GM23248 (cell line): ENCODE results near the gene LRRC58. TPM values are rescaled to one million over a fixed set of nuclear protein-coding genes. Genes with fewer than 3 reads are reported as not detected.

Source experiments
- DNase-seq: peaks from one replicate; pipeline ENCODE4 v3.0.0-alpha.2; 2015
- H2AFZ ChIP-seq: fragments of 200-600 bp; sonication (generic); 2 replicates; pipeline ENCODE4 v1.6.1; 2016; ENCODE audit warnings: antibody characterized with exemption
- H3F3A ChIP-seq: fragments of 200-600 bp; sonication (generic); 2 replicates; pipeline ENCODE4 v1.6.1; 2016; ENCODE audit warnings: mild to moderate bottlenecking, antibody characterized with exemption, mixed run types; ENCODE audit not compliant: insufficient read depth
- H3K27ac ChIP-seq: fragments of 200-600 bp; sonication (generic); 2 replicates; pipeline ENCODE4 v1.5.1; 2016; ENCODE audit warnings: mild to moderate bottlenecking
- H3K27me3 ChIP-seq: fragments of 200-600 bp; sonication (generic); replicated peaks from 2 replicates; pipeline ENCODE4 v1.6.1; 2016; ENCODE audit warnings: mild to moderate bottlenecking; ENCODE audit not compliant: insufficient read depth
- H3K36me3 ChIP-seq: fragments of 200-600 bp; sonication (generic); 2 replicates; pipeline ENCODE4 v1.6.1; 2016; ENCODE audit warnings: low read depth, mild to moderate bottlenecking
- H3K4me1 ChIP-seq: fragments of 200-600 bp; sonication (generic); 2 replicates; pipeline ENCODE4 v1.6.1; 2016; ENCODE audit warnings: mild to moderate bottlenecking; ENCODE audit not compliant: insufficient read depth
- H3K4me2 ChIP-seq: fragments of 200-600 bp; sonication (generic); one replicate; pipeline ENCODE4 v1.6.1; 2016; ENCODE audit warnings: mild to moderate bottlenecking; ENCODE audit not compliant: unreplicated experiment
- H3K4me3 ChIP-seq: fragments of 200-600 bp; sonication (generic); 2 replicates; pipeline ENCODE4 v1.5.1; 2016; ENCODE audit warnings: mild to moderate bottlenecking
- H3K79me2 ChIP-seq: fragments of 200-600 bp; sonication (generic); 2 replicates; pipeline ENCODE4 v1.6.1; 2016; ENCODE audit warnings: mild to moderate bottlenecking; ENCODE audit not compliant: insufficient read depth
- H3K9ac ChIP-seq: fragments of 200-600 bp; sonication (generic); 2 replicates; pipeline ENCODE4 v1.6.1; 2016; ENCODE audit warnings: mild to moderate bottlenecking
- H3K9me2 ChIP-seq: fragments of 200-600 bp; sonication (generic); 2 replicates; pipeline ENCODE4 v1.6.1; 2016; ENCODE audit warnings: mixed run types, mild to moderate bottlenecking, moderate library complexity; ENCODE audit not compliant: insufficient read depth
- H3K9me3 ChIP-seq: fragments of 200-600 bp; sonication (generic); one replicate; pipeline ENCODE4 v1.6.1; 2017; ENCODE audit warnings: low read depth
- H4K20me1 ChIP-seq: fragments of 200-600 bp; sonication (generic); 2 replicates; pipeline ENCODE4 v1.6.0; 2016; ENCODE audit not compliant: insufficient read depth
- EZH2 ChIP-seq: fragments of 200-600 bp; sonication (generic); IDR thresholded peaks from 2 replicates; pipeline ENCODE4 v1.6.1; 2018; ENCODE audit warnings: antibody characterized with exemption, mild to moderate bottlenecking; ENCODE audit not compliant: insufficient read depth, poor library complexity, severe bottlenecking
- EZH2phosphoT487 ChIP-seq: fragments of 200-600 bp; sonication (generic); IDR thresholded peaks from 2 replicates; pipeline ENCODE4 v1.6.1; 2018; ENCODE audit warnings: antibody characterized with exemption, moderate library complexity, mild to moderate bottlenecking, low read depth; ENCODE audit not compliant: insufficient read depth
- WGBS, 2 experiments: methylation state at CpG; one replicate each; pipeline ENCODE4 v1.1.6; 2015 to 2017; ENCODE audit warnings: low lambda C conversion rate in 2 of 2, low coverage in 1 of 2; ENCODE audit errors: missing lambda C conversion rate in 2 of 2; 5-methylcytosine and 5-hydroxymethylcytosine counted together
- in situ Hi-C: fragments of 300-500 bp; cut with MboI; formaldehyde crosslinking; loops from 2 replicates; pipeline ENCODE4 v1.15.0; 2020
- microRNA counts: library from miRNA; unstranded; fragments of <30 nt; microRNA quantifications from one replicate; lab custom pipeline; 2016
- polyA plus RNA-seq: library from polyadenylated mRNA; unstranded; fragments of >200 nt; fragmentation: Nextera tagmentation; extraction: Ambion mirVana; gene quantifications from 2 replicates; pipeline ENCODE4 v1.2.1, GENCODE V29; 2016
- total RNA-seq: library from RNA; depleted of rRNA; stranded (reverse); fragments of >200 nt; shearing (Covaris generic); gene quantifications from 2 replicates; pipeline ENCODE4 v1.2.3, GENCODE V29; 2014; rRNA removed

The LRRC58 gene
- total and polyA plus RNA-seq, 2 experiments from 2014 or later, result 13.1 to 34.4 TPM

- TF ChIP-seq EZH2 (no peak), EZH2phosphoT487 (no peak)
- H3K4me2 ChIP-seq, result no peak overlapping the region
- no peaks in the 10 kb centered on the region for H3K9me2 ChIP-seq
- H3K9me3 ChIP-seq, result no peaks in the 10 kb centered on the region
- peaks cover 18% of the 10 kb centered on the region for H3K27me3 ChIP-seq
- no peak overlapping the region for H3K4me3 ChIP-seq
- H2AFZ ChIP-seq, result no peak overlapping the region
- no peak for DNase-seq
- H3F3A ChIP-seq, result no peaks in the 10 kb centered on the region
- H3K4me1 ChIP-seq, result no peaks in the 10 kb centered on the region
- in situ Hi-C loops, result no loop called here
- H4K20me1 ChIP-seq, result no peaks in the 10 kb centered on the region
- WGBS, 2 experiments, result 66 to 85% methylated on average over 3 of the region's 3 CpGs
- no peaks in the 10 kb centered on the region for H3K79me2 ChIP-seq
- H3K9ac ChIP-seq, result no peak overlapping the region
- no peaks in the 10 kb centered on the region for H3K36me3 ChIP-seq
- H3K27ac ChIP-seq, result no peak overlapping the region
These were observed 68.6 kb downstream of the LRRC58 start for GRCh38 chr3:120280566-120280965.

GRCh38 chr3:120280026-120280425 is 69.1 kb downstream of the LRRC58 start:
- H3K79me2 ChIP-seq, result no peaks in the 10 kb centered on the region
- H4K20me1 ChIP-seq, result no peaks in the 10 kb centered on the region
- H3K36me3 ChIP-seq, result no peaks in the 10 kb centered on the region
- no peak overlapping the region for H3K4me3 ChIP-seq
- no peaks in the 10 kb centered on the region for H3K9me3 ChIP-seq
- H3K4me2 ChIP-seq, result no peak overlapping the region
- H3K27ac ChIP-seq, result no peak overlapping the region
- no peaks in the 10 kb centered on the region for H3K4me1 ChIP-seq
- H2AFZ ChIP-seq, result no peak overlapping the region
- TF ChIP-seq EZH2, result no peak
- TF ChIP-seq EZH2phosphoT487, result no peak
- in situ Hi-C loops, result no loop called here
- no peak overlapping the region for H3K9ac ChIP-seq
- peaks cover 15% of the 10 kb centered on the region for H3K27me3 ChIP-seq
- DNase-seq, result no peak
- WGBS, 2 experiments, result 26 to 38% methylated on average over 1 of the region's 1 CpG
- no peaks in the 10 kb centered on the region for H3K9me2 ChIP-seq
- no peaks in the 10 kb centered on the region for H3F3A ChIP-seq

DNA sequence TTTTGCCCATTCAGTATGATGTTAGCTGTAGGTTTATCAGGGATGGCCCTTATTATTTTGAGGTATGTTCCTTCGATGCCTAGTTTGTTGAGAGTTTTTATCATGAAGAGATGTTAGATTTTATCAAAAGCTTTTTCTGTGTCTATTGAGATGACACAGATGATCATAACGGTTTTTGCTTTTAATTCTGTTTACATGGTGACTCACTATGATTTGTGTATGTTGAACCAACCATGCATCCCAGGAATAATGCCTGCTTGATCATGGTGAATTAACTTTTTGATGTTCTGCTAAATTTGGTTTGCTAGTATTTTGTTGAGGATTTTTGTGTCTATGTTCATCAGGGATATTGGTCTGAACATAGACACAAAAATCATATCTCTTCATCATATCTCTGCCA is 72.4 kb downstream of the LRRC58 start:
- Histone ChIP-seq H3K27ac (no peak overlapping the region), H3K4me2 (no peak overlapping the region), H3K9me3 (no peaks in the 10 kb centered on the region), H2AFZ (no peak overlapping the region), H3K4me1 (no peaks in the 10 kb centered on the region), H3K27me3 (peaks cover 15% of the 10 kb centered on the region; the same call in 1 of the 2 replicates), H3F3A (no peaks in the 10 kb centered on the region), H4K20me1 (no peaks in the 10 kb centered on the region), H3K36me3 (no peaks in the 10 kb centered on the region), H3K4me3 (no peak overlapping the region), H3K9me2 (no peaks in the 10 kb centered on the region), H3K9ac (no peak overlapping the region), H3K79me2 (no peaks in the 10 kb centered on the region)
- in situ Hi-C loops, result no loop called here
- WGBS, 2 experiments, result 48 to 64% methylated on average over 2 of the region's 2 CpGs
- TF ChIP-seq EZH2 (no peak), EZH2phosphoT487 (no peak)
- no peak for DNase-seq

- Histone ChIP-seq H3K4me1 (no peaks in the 10 kb centered on the region), H2AFZ (no peak overlapping the region), H3K4me3 (no peak overlapping the region), H3K27me3 (peaks cover 22% of the 10 kb centered on the region; the same call in 1 of the 2 replicates), H3K27ac (no peak overlapping the region), H3K36me3 (no peaks in the 10 kb centered on the region), H3K4me2 (no peak overlapping the region), H4K20me1 (no peaks in the 10 kb centered on the region), H3K9me3 (no peaks in the 10 kb centered on the region), H3K9ac (no peak overlapping the region), H3K9me2 (no peaks in the 10 kb centered on the region), H3F3A (no peaks in the 10 kb centered on the region), H3K79me2 (no peaks in the 10 kb centered on the region)
- TF ChIP-seq EZH2phosphoT487, result no peak
- TF ChIP-seq EZH2, result no peak
- in situ Hi-C loops, result no loop called here
- 41 to 44% methylated on average over 4 of the region's 4 CpGs for WGBS, 2 experiments
- no peak for DNase-seq
These were observed 73.5 kb downstream of the LRRC58 start for GRCh38 chr3:120275618-120276017.

DNA sequence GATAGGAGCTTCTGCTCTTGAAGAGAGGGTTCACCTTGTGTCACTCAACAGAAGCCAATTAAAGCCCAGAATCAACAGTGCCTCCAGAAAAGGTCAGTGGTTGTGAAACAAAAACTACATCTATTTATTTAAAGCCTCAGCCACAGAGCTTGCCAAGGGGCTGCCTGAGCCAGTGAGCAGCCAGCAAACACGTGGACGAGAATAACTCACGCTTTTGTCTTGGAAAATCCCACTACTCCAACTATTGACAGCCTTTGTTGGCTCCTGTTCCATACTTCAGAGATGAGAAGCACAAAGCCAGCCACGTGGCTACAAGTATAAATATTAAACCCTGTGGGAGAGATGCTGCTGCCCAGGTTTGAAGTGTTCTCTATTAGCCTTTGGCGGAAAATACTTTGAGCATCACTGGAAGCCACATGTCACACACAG is 74.4 kb downstream of the LRRC58 start:
- H4K20me1 ChIP-seq, result no peaks in the 10 kb centered on the region
- H3K36me3 ChIP-seq, result no peaks in the 10 kb centered on the region
- in situ Hi-C loops, result no loop called here
- H3K9me2 ChIP-seq, result no peaks in the 10 kb centered on the region
- no peak for DNase-seq
- H3K79me2 ChIP-seq, result no peaks in the 10 kb centered on the region
- no peaks in the 10 kb centered on the region for H3F3A ChIP-seq
- no peak overlapping the region for H2AFZ ChIP-seq
- no peaks in the 10 kb centered on the region for H3K4me1 ChIP-seq
- peaks cover 25% of the 10 kb centered on the region; the same call in 1 of the 2 replicates for H3K27me3 ChIP-seq
- 30 to 38% methylated on average over 5 of the region's 5 CpGs for WGBS, 2 experiments
- H3K4me2 ChIP-seq, result no peak overlapping the region
- H3K9ac ChIP-seq, result no peak overlapping the region
- TF ChIP-seq EZH2 (no peak), EZH2phosphoT487 (no peak)
- H3K9me3 ChIP-seq, result no peaks in the 10 kb centered on the region
- no peak overlapping the region for H3K27ac ChIP-seq
- H3K4me3 ChIP-seq, result no peak overlapping the region

MicroRNAs within 50 kb of the gene (microRNA counts, 767-probe panel; counts per million panel counts)
- microRNA hsa-miR-198 (lab: Ali Mortazavi, UCI), result 447 counts per million, percentile 86 among the panel's probes with 10 or more counts

Other genes with a start within 250 kb of the LRRC58 start
- not detected in 2 replicates for gene GPR156, start 64.1 kb downstream of the LRRC58 start, total RNA-seq
- 0.27 TPM in 1 of 2 replicates, not detected in the other for gene GPR156, start 64.1 kb downstream of the LRRC58 start, polyA plus RNA-seq
- 4,171 and 4,244 TPM in 2 replicates for gene FSTL1, start 101.6 kb upstream of the LRRC58 start, total RNA-seq
- 1,910 and 1,919 TPM in 2 replicates for gene FSTL1, start 101.6 kb upstream of the LRRC58 start, polyA plus RNA-seq
- gene NDUFB4, start 247.0 kb upstream of the LRRC58 start, total RNA-seq, result 32.9 and 105 TPM in 2 replicates
- gene NDUFB4, start 247.0 kb upstream of the LRRC58 start, polyA plus RNA-seq, result 246 and 250 TPM in 2 replicates